GM04503 (cell line): ENCODE measurements around the gene HRCT1.

Source experiments
- DNase-seq: peaks from one replicate; pipeline ENCODE4 v3.0.0-alpha.2; 2012; ENCODE audit warnings: low read depth

Gene HRCT1

DNA sequence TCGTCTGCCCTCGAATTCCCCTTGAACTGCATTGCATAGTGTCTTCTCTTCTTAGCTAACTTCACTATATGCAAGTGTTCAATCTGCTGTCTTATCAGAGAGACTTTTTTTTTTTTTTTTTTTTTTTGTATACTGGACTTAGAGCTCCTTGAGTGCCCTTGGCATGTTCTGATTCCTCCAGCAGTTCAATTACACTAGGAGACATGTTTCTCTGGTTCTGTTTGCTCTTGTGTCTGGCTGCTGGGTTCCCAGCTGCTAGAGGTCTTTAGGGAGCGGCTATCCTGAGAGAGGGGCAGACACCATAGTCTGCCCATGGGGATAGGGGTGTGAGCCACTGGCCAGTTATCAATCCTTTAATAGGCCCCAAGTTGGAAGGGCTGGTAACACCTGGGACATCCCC, 38.8 kb downstream of the HRCT1 start:
- no peak for DNase-seq

DNA sequence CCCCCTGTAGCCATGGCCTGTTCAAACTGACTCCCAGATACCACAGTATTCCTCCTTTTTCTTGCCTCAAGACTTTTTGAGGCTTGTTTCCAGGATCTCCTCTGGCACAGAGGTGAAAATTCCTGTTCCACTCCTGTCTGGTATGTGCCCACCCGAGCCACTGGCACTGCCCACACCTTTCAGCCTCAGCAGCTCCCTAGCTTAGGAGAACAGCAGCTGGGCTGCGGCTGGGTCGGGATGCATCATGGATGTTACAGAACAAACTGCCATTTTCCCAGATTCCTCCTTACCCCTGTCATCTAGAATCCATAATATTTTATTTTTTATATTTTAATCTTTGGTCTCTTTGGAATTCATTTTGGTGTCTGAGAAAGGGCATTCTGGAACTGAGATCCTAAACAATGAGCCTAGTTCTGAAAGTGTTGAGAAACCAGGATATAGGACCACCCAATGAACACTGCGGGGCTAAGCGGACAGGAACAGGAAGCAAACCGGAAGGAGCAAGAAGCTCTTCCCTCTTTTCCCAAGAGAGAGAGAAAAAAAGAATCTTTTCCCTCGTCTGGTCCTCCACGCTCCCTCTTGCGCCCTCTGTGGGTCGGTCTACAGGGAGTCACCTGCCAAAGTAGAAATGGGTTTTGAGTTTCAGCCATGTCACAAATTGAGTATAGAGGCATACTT, 39.5 kb downstream of the HRCT1 start:
- peak; percentile 45 for DNase-seq

DNA sequence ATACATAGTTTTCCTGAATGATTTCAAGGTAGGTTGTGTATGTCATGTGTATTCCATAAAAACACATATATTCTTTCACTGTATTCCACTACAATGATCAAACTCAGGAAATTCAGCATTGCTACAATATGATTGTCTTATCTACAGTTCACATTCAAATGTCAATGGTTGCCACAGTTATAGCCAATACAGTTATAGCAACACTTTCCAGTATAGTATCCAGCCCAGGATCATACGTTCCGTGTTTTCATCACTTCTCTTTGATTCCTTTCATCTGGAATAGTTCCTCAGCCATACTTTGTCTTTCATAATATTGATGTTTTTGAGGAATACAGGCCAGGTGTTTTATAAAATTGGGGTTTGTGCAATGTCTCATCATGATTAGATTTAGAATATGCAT, 42.4 kb downstream of the HRCT1 start:
- no peak for DNase-seq

DNA sequence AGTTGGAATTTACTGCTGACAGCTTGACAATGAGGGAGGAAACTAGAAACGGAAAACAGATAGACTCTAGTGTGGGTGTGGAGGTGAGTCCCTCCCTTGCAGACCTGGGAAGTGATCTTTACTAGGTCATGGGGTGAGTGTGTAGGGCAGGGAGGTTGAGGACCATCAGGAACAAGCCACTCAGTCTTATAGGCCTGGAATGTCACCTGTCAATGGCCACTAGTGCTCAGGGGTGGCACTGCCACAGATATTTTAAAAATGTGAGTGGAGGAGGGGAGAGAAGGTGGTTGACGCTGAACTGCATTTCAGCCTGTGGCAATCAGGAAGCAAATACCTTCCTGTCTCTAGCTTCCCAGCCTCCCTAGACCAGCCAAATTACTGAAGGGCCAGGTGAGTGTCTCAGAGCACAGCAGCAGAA, 42.9 kb downstream of the HRCT1 start:
- no peak for DNase-seq

DNA sequence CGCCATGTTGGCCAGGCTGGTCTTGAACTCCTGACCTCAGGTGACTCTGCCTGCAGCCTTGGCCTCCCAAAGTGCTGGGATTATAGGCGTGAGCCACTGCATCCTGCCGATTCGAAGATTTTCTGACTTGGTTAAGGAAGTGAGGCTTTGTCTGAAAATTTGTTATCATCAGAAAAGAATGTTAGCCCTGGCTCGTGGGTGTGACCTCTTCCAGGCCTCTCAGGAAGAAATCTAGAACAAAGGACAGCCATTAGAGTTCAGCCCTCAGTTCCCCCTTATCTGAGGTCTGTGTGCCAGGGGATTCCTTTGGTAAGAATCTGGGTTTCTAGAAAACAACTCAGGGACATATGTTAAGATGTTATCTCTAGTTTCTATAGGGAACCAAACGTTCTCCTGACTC, 45.7 kb downstream of the HRCT1 start:
- DNase-seq, result peak; percentile 34

DNA sequence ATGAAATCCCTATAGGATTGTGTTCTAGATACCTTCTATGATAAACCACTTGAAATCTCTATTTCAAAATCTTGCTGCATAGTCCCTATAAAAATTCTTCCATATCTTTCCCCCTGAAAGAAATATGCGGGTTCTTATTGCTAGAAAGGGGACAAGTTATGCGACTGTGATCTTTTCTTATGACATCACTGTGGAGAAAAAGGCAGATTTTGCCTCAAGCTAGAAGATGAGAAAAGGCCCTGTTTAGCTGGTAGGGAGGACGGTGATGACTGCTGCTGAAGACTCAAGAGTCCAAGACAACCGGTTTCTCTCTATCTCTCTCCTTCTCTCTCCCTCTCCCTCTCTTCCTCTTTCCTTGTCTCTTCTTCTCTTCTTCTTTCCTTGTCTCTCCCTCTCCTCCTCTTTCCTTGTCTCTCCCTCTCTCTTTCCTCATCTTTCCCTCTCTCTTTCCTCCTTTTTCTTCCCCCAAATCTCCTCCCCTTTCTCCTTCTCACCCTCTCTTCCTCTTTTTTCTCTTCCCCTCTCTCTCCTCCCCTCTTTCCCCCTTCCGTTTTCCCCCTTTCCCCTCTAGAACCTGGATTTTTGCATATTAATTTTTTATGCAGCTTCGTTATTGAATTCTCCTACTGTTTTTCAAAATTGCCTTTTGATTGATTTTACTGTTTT, 46.7 kb downstream of the HRCT1 start:
- DNase-seq, result no peak

DNA sequence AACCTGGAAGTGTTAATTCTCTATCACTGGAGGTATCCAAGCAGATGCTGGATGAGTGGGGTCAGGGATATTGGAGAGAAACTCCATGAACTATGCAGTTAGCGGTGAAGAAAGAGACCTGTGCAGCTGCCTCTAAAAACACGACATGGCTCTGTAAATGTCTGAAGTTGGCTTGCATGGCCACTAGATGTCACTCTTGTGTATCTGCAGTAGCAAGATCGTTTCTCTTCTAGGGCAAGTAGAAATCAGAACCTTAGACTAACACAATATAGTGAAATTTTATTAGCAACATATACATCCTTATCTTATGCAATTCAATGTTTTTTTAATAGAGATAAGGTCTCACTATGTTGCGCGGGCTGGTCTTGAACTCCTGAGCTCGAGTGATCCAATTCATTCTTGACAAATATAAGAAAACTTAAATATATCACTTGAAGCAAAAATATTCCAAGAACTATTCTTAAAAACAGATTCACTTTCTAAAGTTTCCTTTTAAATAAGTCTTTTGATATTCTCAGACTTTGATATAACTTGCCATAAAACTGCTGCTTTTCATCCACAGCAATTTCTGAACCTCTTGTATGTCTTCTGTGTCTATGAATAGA, 49.0 kb downstream of the HRCT1 start:
- DNase-seq, result peak; percentile 31

DNA sequence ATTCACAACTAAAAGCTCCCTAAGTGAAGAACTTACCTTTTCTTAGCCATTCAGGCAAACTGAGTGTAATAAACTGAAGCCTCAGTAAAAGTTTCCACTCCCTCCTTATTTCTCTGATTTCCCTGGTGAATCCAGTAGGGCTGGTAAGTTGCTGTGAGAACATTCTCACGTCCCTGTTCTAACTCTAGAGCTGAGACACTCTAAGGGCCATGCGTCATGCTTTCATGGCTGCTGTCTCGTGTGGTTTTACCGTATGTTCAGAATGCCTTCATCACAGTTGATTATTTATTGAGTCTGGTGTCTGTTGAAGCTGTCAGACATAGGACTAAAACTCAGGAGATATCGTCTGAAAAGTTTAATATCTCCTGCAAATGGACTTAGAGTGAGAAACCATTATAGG, 50.6 kb downstream of the HRCT1 start:
- DNase-seq, result no peak
